Measurements from ENCODE around the gene KRT2. TPM values are rescaled to one million over a fixed set of nuclear protein-coding genes. Genes with fewer than 3 reads are reported as not detected.

Gene KRT2
- total and polyA plus RNA-seq, 12 donors = 0.16 TPM; not detected in 11

GRCh38 chr12:52646613-52647012, 5.4 kb downstream of the KRT2 start:
- Histone ChIP-seq H3K4me1 (replicated peaks in 1 of 2) (no peaks in the 10 kb centered on the region), H3K27me3 (no peaks in the 10 kb centered on the region), H3K9me3 (replicated peaks in 1 of 3) (no peaks in the 10 kb centered on the region), H3K36me3 (replicated peaks in 1 of 2) (no peaks in the 10 kb centered on the region), H3K27ac (no peak overlapping the region), H3K4me3 (no peak overlapping the region)
- no peak for TF ChIP-seq POLR2A (IDR thresholded peaks at IDR 0.05)
- DNase-seq = no peak
- 85 to 89% (median 87%) methylated on average over 7 to 12 of the region's 12 CpGs for WGBS, 4 donors
- intact Hi-C loops (cut with DNase I) = no loop called here

DNA sequence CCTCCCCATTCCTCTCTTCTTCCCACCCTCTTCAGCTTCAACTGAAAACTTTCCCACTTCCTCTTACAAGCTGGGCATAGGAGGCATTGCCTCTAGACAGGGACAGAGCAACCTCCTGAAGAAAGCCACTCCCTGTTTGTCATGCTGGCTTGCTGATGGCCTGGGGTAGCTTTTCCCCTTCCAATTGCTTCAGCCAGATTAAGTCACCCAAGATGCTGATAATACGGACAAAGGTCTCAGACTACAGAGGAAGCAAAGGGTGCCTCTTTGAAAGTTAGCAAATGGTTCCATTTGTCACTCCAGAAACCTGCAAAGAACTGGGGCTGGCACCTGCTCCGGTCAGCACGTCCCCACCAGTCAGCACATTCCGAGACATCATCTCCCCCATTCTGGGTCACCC, 6.0 kb downstream of the KRT2 start:
- no peaks in the 10 kb centered on the region for H3K9me3 ChIP-seq (replicated peaks in 1 of 3)
- WGBS, 4 donors = 67 to 85% (median 76%) methylated on average over 3 to 4 of the region's 4 CpGs
- no peaks in the 10 kb centered on the region for H3K4me1 ChIP-seq (replicated peaks in 1 of 2)
- no peaks in the 10 kb centered on the region for H3K36me3 ChIP-seq (replicated peaks in 1 of 2)
- TF ChIP-seq, protein P1, sequence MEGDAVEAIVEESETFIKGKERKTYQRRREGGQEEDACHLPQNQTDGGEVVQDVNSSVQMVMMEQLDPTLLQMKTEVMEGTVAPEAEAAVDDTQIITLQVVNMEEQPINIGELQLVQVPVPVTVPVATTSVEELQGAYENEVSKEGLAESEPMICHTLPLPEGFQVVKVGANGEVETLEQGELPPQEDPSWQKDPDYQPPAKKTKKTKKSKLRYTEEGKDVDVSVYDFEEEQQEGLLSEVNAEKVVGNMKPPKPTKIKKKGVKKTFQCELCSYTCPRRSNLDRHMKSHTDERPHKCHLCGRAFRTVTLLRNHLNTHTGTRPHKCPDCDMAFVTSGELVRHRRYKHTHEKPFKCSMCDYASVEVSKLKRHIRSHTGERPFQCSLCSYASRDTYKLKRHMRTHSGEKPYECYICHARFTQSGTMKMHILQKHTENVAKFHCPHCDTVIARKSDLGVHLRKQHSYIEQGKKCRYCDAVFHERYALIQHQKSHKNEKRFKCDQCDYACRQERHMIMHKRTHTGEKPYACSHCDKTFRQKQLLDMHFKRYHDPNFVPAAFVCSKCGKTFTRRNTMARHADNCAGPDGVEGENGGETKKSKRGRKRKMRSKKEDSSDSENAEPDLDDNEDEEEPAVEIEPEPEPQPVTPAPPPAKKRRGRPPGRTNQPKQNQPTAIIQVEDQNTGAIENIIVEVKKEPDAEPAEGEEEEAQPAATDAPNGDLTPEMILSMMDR (IDR thresholded peaks at IDR 0.05) = no peak
- TF ChIP-seq POLR2A (IDR thresholded peaks at IDR 0.05) = no peak
- no peaks in the 10 kb centered on the region for H3K27me3 ChIP-seq
- intact Hi-C loops (cut with DNase I) = no loop called here
- DNase-seq = no peak
- no peak overlapping the region for H3K27ac ChIP-seq
- no peak overlapping the region for H3K4me3 ChIP-seq

DNA sequence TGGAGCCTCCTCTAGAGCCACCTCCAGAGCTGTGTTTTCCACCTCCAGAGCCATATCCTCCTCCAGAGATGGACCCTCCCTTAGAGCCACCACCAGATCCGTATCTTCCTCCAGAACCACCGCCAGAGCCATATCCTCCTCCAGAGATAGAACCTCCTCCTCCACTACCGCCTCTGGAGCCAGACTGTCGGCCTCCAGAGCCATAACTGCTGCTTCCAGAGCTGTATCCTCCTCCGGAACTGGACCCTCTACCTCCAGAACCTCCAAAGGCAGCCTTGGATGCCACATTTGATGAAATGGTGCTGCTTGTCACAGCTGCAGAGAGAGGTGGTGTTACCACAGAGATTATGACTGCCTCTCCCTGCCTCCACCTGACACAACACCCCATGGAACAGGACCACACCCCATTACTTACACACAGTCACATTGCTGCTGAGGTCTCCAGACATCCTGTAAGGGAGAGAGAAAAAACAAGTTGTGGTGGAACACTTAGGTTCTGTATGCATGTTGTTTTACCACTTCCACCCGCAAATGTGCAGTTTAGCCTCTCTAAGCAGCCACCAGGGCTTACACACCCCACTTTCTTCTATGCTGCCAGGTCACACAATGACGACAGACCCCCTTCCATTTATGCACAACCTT, 6.8 kb downstream of the KRT2 start:
- no peak for DNase-seq

GRCh38 chr12:52644078-52644415, 8.0 kb downstream of the KRT2 start:
- 83 to 89% (median 84%) methylated on average over 3 to 6 of the region's 6 CpGs for WGBS, 4 donors
- intact Hi-C loops (cut with DNase I) = no loop called here
- H3K36me3 ChIP-seq (replicated peaks in 1 of 2) = no peaks in the 10 kb centered on the region
- no peaks in the 10 kb centered on the region for H3K9me3 ChIP-seq (replicated peaks in 1 of 3)
- peaks cover 6% of the 10 kb centered on the region for H3K27me3 ChIP-seq
- H3K4me3 ChIP-seq = no peak overlapping the region
- TF ChIP-seq, protein P1 (IDR thresholded peaks at IDR 0.05) = no peak
- no peak for TF ChIP-seq POLR2A (IDR thresholded peaks at IDR 0.05)
- no peaks in the 10 kb centered on the region for H3K4me1 ChIP-seq (replicated peaks in 1 of 2)
- DNase-seq = no peak
- H3K27ac ChIP-seq = no peak overlapping the region

More for the DNA sequence above, 6.8 kb downstream of the KRT2 start:
- H3K36me3 ChIP-seq (replicated peaks in 1 of 2) = no peaks in the 10 kb centered on the region
- no peak overlapping the region for H3K4me3 ChIP-seq
- intact Hi-C loops (cut with DNase I) = no loop called here
- TF ChIP-seq, protein P1 (IDR thresholded peaks at IDR 0.05) = no peak
- TF ChIP-seq POLR2A (IDR thresholded peaks at IDR 0.05) = no peak
- WGBS, 4 donors = 66 to 78% (median 73%) methylated on average over 7 of the region's 7 CpGs
- H3K4me1 ChIP-seq (replicated peaks in 1 of 2) = no peaks in the 10 kb centered on the region
- peaks cover 3% of the 10 kb centered on the region for H3K27me3 ChIP-seq
- H3K27ac ChIP-seq = no peak overlapping the region
- no peaks in the 10 kb centered on the region for H3K9me3 ChIP-seq (replicated peaks in 1 of 3)

Data from adrenal gland (tissue), 12 donors.